CD1c-positive myeloid dendritic cell (primary cell): Measurements from ENCODE around the gene RBFOX1.

ENCODE experiments used
- DNase-seq: peaks from one replicate; pipeline ENCODE4 v3.0.0-alpha.2; 2016; ENCODE audit errors: extremely low spot score

RBFOX1 gene

DNA sequence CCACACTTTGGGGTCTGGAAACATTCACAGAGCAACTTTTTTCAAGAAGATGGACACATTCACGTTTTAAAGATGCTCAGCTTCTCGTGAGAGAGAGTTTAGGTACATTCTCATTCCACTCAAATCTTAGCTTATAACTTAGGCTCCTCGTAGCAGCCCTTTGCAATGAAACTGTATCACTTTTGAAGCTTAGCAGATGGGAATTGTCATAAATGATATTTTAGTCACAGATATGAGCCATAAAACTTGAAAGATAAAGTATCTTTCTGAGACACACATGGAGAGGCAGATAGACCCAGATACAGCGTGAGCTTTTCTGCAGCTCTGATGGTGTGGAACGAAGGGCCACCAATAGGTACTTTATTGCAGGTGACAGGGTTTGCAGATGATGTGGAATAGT lies 41.1 kb downstream of the RBFOX1 start:
- no peak for DNase-seq

DNA sequence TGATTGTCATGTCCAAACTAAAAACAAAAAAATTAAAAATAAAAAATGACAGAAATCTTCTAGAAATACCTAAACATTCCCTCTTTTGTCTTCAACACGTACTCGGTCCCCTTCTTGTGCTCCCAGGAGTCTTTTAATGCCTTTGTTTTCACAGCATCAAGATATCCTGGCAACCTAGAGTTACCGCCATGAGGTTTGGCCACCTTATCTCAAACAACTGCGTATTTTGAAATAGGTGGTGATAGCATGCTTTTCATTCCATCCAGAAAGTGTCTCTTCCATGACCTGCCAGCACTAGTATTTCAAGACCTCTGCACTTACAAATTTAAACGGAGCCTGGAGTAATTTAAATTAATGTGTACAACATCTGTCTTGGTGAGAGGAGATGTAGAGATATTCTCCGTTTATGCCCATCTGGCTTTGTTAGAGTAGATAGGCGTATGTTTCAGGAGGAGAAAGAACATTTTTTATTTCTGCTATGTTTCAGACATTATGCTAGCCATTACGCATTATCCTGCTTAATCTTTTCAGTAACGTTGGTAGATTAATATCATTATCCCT lies 42.0 kb downstream of the RBFOX1 start:
- DNase-seq, result no peak

DNA sequence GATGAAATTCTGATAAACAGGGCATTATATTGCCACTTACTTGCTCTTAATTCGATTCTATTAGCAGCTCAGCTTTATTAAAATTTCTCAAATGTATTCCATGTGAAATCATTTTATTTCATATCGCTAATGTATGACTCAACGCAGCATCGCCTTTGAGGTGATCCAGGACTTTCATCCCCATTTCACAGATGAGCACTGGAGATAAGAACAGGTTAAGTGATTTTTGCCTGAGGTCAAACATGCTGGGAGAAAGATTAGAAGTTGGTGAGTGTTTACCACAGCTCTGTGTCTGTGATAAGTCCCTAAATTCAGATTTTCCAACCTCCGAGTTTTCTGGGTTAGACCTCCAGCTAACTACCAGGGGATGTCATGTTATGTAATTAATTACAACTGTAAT lies 43.6 kb downstream of the RBFOX1 start:
- no peak for DNase-seq

DNA sequence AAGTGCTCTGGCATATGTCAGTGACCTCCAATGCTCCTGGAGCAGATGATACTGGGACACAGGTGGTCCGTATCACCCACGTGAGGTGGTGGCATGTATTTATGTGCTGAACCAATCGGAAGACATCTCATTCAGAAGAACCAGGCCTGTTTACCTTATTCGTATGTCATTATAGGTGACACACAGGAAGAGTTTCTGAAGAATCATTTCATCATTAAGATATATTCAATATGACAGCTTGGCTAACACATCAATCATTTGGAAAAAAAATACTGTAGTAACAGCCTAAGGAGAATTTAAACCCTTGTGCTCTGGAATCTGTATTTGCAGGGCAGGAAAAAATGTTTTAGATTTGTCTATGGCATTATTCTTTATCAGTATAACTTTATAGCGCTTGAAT lies 44.6 kb downstream of the RBFOX1 start:
- no peak for DNase-seq

GRCh38 chr16:7378024-7378695 lies 45.5 kb downstream of the RBFOX1 start:
- DNase-seq, result no peak

- DNase-seq, result no peak
Measured at GRCh38 chr16:7380441-7380840, 47.8 kb downstream of the RBFOX1 start.

- DNase-seq, result no peak
Measured at GRCh38 chr16:7380911-7381310, 48.3 kb downstream of the RBFOX1 start.

GRCh38 chr16:7381671-7382070 lies 49.0 kb downstream of the RBFOX1 start:
- DNase-seq, result no peak

GRCh38 chr16:7382521-7382920 lies 49.9 kb downstream of the RBFOX1 start:
- DNase-seq, result no peak

DNA sequence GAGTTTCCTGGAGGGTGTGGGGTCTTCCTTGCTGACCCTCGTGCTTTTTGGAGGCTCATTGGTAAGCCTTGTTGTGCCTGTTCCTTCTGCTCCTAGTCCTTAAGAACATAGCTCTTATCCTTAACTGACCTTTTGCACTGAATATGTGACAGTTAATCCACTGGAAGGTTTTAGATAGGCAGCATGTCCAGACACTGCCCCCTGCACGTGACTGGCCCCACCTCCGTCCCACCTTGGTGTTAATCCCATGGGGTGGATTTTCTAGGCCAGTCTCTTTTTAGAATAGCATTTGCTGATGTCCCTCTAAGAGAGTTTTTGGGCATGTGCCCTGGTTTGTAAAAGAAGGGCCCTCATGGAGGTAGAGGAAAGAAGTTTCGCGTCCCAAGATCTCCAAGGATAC lies 58.3 kb downstream of the RBFOX1 start:
- no peak for DNase-seq

GRCh38 chr16:7391694-7392093 lies 59.0 kb downstream of the RBFOX1 start:
- DNase-seq, result no peak

- no peak for DNase-seq
Measured at GRCh38 chr16:7392206-7392605, 59.6 kb downstream of the RBFOX1 start.

DNA sequence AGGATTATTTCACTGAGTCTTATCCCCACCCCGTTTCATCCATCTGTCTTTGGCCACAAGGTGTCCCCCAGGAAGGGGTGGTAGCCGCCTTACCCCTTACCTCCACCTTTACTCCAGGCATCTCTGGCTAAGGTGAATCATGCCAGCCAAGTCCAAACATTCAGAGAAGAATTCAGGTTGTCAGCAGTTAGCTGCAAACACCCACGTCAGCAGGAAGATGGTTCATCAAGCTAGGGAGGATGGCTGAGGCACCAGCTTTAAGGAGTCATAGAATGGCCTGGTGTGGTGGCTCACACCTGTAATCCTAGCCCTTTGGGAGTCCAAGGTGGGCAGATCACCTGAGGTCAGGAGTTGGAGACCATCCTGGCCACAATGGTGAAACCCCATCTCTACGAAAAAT lies 61.0 kb downstream of the RBFOX1 start:
- DNase-seq, result no peak

GRCh38 chr16:7394720-7395336 lies 62.2 kb downstream of the RBFOX1 start:
- DNase-seq, result no peak

DNA sequence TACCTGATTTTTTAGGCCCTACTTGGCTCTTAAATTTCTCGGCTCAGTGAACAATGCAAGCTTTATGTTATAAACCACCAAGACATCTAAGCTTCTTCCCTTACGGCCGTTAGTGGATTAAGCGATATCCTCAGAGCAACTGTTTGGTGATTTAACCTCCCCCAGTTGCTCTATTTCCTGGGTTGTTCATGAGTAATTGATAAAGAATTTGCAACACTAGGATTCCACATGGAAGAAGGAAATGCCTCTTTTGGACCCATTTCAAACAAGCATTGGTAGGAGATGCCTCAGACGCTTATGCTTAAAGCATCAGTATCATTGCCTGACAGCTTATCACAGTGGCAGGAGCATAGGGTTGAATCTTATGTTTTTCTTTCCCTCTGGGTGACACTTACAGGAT lies 65.3 kb downstream of the RBFOX1 start:
- no peak for DNase-seq

DNA sequence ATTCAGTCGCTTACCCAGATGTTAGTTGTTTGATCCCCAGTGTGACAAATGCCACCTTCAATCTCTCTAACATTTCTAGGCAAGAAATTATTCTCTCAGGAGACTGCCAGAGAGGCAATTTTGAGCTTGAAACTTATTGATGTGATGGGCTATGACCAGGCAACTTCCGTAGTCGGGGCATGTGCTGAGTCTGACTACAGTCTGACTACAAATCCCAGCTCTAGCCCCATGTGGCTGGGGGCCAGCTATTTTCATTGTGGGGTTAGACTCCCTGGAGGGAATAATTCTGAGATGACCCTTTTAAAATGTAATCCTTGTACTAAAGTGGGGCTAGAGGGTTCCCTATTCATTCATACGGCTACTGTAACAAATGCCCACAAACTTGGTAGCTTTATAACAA lies 65.9 kb downstream of the RBFOX1 start:
- DNase-seq, result no peak

DNA sequence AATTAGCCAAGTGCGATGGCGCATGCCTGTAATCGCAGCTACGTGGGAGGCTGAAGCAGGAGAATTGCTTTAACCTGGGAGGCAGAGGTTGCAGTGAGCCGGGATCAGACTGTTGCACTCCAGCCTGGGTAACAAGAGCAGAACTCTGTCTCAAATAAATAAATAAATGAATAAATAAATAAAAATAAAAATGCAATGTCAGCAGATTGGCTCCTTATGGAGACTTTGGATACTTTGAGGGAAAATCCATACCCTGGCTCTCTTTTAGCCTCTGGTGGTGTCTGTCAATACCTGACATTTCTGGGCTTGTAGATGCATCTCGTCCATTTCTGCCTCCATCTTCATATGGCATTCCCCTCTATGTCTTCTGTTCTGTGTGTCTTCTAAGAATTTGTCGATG lies 66.7 kb downstream of the RBFOX1 start:
- DNase-seq, result no peak

DNA sequence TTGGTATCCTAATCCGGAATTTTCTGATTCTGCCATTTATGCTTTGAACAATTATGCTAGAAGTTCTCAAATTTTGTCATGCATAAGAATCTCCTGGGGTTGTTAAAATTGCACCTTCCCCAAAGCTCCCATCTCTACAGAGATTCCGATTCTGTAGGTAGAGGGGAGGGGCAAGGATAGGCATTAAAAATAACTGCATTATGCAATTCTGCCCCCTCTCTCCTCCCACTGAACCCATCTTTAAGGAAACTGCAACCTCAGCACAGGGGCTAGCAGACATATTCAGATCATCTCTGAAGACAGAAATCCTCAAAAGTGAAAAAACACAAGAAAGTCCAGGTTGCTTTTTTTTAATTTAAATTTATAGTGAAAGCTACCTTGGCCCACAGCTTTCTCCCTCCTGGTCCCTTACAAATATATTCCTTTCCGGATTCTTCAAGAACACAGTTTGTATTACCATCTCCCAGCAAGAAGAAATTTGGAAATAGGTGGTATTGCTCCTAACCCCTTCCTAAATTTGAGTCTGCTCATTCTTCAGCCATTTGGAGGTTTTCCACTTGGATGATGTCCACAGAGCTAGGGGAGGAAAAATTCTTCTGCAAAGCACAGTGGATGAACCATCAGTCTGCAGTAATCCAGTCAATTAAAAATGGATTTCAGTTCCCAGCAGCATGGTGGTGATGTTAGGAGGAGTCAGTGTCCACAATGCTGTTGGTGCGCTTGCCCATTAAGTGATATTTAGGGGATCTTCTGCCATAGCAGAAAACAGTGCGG lies 67.7 kb downstream of the RBFOX1 start:
- DNase-seq, result no peak

DNA sequence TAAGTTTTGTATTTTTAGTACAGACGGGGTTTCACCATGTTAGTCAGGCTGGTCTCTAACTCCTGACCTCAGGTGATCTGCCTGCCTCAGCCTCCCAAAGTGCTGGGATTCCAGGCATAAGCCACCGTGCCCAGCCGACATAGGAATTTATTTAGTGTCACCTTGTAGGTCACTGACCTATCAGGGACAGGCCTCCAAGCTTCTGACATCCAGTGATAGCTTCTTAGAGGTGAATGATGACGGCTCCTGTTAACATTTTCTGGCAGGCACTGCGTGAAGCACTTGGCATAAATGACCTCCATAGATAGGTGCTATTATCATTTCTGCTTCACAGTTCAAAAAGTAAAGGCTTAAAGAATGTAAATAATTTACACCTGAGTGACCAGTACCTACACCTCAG lies 71.6 kb downstream of the RBFOX1 start:
- DNase-seq, result no peak

GRCh38 chr16:7405166-7405565 lies 72.5 kb downstream of the RBFOX1 start:
- no peak for DNase-seq

DNA sequence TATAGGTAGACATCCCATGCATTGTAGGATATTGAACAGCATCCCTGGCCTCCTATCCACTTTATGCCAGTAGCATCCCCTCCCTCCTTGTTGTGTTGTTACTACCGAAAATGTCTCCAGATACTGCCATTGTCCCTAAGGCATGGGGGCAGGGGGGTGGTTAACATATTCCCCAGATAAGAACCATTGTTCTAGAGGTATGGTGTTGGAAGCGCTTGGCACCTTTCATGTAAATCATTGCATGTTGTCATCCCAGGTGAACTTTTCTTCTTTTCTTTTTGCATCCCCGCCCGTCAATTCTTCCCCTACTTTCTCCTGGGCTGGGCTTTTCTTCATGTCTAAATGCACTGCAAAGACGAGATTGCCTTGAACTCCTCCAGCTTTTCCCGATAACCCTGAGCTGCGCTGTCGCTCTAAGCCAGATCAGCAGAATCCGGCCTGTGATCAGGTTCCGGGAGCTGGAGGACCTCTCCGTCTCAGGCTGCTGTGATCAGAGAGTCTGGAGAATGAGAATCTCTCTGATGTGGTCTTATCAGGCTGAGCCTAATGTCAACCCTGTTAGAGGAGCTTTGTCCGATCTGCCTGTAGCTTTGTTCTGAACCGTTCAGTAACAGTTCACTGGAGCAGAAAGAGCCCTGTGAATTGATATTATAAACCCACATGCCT lies 76.2 kb downstream of the RBFOX1 start:
- no peak for DNase-seq

GRCh38 chr16:7419441-7419840 lies 86.8 kb downstream of the RBFOX1 start:
- DNase-seq, result no peak
